NCI-H345 treated with DMSO at 0.1 percent for 48 hours (cell line): ENCODE measurements around the gene E4F1.
A peak's percentile ranks its signal among the peaks of the same experiment; 100 is the strongest.

Source experiments
- DNase-seq: peaks from one replicate; lab custom pipeline; 2025; ENCODE audit not compliant: unreplicated experiment; lab: John Stamatoyannopoulos, UW

E4F1 gene

GRCh38 chr16:2206420-2206779 is 17.0 kb upstream of the E4F1 start:
- no peak for DNase-seq

GRCh38 chr16:2206780-2207433 is 16.5 kb upstream of the E4F1 start:
- peak; percentile 36 for DNase-seq

- DNase-seq = no peak
These were observed 15.5 kb upstream of the E4F1 start for GRCh38 chr16:2207872-2208271.

- DNase-seq = peak; percentile 61
These were observed 15.1 kb upstream of the E4F1 start for GRCh38 chr16:2208308-2208707.

GRCh38 chr16:2208772-2209171 is 14.6 kb upstream of the E4F1 start:
- no peak for DNase-seq

- DNase-seq = no peak
These were observed 14.0 kb upstream of the E4F1 start for GRCh38 chr16:2209258-2210008.

GRCh38 chr16:2210009-2210332 is 13.4 kb upstream of the E4F1 start:
- no peak for DNase-seq

GRCh38 chr16:2210386-2211365 is 12.7 kb upstream of the E4F1 start, which contains the start of gene BRICD5:
BRICD5 (minus strand) TSS chr16:2210863; CDS start chr16:2210833, 30 bp downstream.
- no peak for DNase-seq

GRCh38 chr16:2211923-2212347 is 11.5 kb upstream of the E4F1 start:
- DNase-seq = no peak

GRCh38 chr16:2212362-2213324 is 10.7 kb upstream of the E4F1 start:
- no peak for DNase-seq

- DNase-seq = no peak
These were observed 9.3 kb upstream of the E4F1 start for GRCh38 chr16:2213817-2214718.

- DNase-seq = no peak
These were observed 8.7 kb upstream of the E4F1 start, which contains the start of gene PGP for GRCh38 chr16:2214719-2214968. PGP (minus strand) TSS chr16:2214840; CDS start chr16:2214777, 63 bp downstream.

- DNase-seq = no peak
These were observed 7.1 kb upstream of the E4F1 start for GRCh38 chr16:2216330-2216729.

GRCh38 chr16:2223942-2224486 is 623 bp downstream of the E4F1 start:
- DNase-seq = no peak

- DNase-seq = no peak
These were observed 2.9 kb downstream of the E4F1 start for GRCh38 chr16:2226245-2226793.

GRCh38 chr16:2226918-2227317 is 3.5 kb downstream of the E4F1 start:
- DNase-seq = no peak

GRCh38 chr16:2228161-2228824 is 4.9 kb downstream of the E4F1 start:
- no peak for DNase-seq

- DNase-seq = no peak
These were observed 5.7 kb downstream of the E4F1 start for GRCh38 chr16:2229091-2229490.
